Esophagus (tissue), 2 donors: ENCODE data around the gene TRPM1. TPM values are rescaled to one million over a fixed set of nuclear protein-coding genes. Genes with fewer than 3 reads are reported as not detected.
A peak's percentile ranks its signal among the peaks of the same experiment; 100 is the strongest.

Source experiments
- H3K27ac ChIP-seq, 2 donors: one replicate each; pipeline ENCODE4 v1.5.1; 2013; ENCODE audit warnings: low read depth in 2 of 2, mild to moderate bottlenecking in 2 of 2, inconsistent platforms in 1 of 2, low read length in 1 of 2, moderate library complexity in 1 of 2
- H3K27me3 ChIP-seq, 2 donors: one replicate each; pipeline ENCODE4 v1.6.1; 2013; ENCODE audit warnings: low read length in 2 of 2, control low read depth in 1 of 2, mild to moderate bottlenecking in 1 of 2; ENCODE audit not compliant: insufficient read depth in 2 of 2, control insufficient read depth in 1 of 2
- H3K36me3 ChIP-seq, 2 donors: one replicate each; pipeline ENCODE4 v1.6.1; 2013; ENCODE audit warnings: low read length in 1 of 2; ENCODE audit not compliant: control insufficient read depth in 2 of 2, insufficient read depth in 2 of 2
- H3K4me1 ChIP-seq, 2 donors: one replicate each; pipeline ENCODE4 v1.6.1; 2013; ENCODE audit warnings: low read length in 1 of 2; ENCODE audit not compliant: control insufficient read depth in 2 of 2, insufficient read depth in 2 of 2
- H3K4me3 ChIP-seq, 2 donors: one replicate each; pipeline ENCODE4 v1.5.1; 2013; ENCODE audit warnings: low read length in 2 of 2, mild to moderate bottlenecking in 2 of 2, low read depth in 1 of 2, moderate library complexity in 1 of 2
- H3K9me3 ChIP-seq, 2 donors: one replicate each; pipeline ENCODE4 v1.6.1; 2013; ENCODE audit warnings: mild to moderate bottlenecking in 2 of 2, low read depth in 1 of 2, low read length in 1 of 2, moderate library complexity in 1 of 2; ENCODE audit not compliant: control insufficient read depth in 2 of 2, insufficient read depth in 1 of 2
- WGBS, 2 donors: extraction: QIAGEN DNeasy Blood & Tissue Kit; methylation state at CpG; one replicate each; pipeline ENCODE4 v1.1.7; 2013; 5-methylcytosine and 5-hydroxymethylcytosine counted together
- polyA plus RNA-seq, 2 donors: library from polyadenylated mRNA; stranded (reverse); fragments of 200-250 nt; gene quantifications; one replicate each; pipeline ENCODE4 v1.2.3, GENCODE V29; 2013
- donor health status: healthy with polysubstance abuse.
- donor health status: Bipolar disorder and iron deficiency.

TRPM1 gene
- polyA plus RNA-seq = under 1 TPM; 0.13 to 0.37 TPM

DNA sequence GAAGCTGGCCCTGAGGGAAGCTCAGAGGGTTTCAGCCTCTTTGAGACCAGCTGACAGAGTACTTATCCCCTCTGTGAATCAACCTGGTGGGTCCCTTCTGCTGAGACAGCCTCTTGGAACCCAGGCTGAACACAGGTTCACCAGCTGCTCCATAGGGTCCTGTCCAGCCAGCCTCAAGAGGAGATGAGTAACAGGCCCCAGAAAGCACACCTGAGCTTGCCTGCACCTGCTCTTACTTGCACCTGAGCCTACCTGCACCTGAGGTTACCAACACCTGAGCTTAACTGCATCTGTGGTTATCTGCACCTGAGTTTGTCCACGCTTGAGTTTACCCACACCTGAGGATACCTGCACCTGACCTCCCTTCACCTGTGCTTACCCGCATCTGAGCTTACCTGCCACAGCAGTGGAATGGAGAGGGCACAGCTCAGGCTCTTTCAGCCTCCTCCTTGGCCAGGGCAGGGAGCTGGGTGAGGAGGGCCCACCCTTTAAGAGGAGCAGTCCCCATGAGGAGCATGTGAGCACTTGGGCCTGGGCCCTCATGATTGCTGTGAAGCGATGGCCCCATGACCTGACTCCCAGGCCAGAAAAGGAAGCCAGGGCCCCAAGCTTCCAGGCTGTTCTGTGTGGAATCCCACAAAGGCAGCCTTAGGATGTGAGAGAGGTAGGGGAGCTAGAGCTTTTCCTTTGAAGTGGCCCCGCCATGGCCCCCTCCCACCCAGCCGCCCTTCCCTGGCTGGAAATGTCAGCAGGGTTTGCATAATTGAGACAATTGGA, at the start of gene TRPM1:
Gene TRPM1 (minus strand): TSS at position 464 of the 777 bp plus-strand sequence. CDS start 20,370 bp downstream, outside the sequence.
- Histone ChIP-seq H3K36me3 (no peaks in the 10 kb centered on the region), H3K27me3 (no peaks in the 10 kb centered on the region), H3K27ac (peak within 1 kb of the TSS; percentile 81 to 85), H3K9me3 (no peaks in the 10 kb centered on the region), H3K4me3 (no peak within 1 kb of the TSS), H3K4me1 (peaks cover 0 to 17% of the 10 kb centered on the region in 2 donors)
- 78 to 79% methylated on average over 5 of the region's 5 CpGs for WGBS, 2 donors

DNA sequence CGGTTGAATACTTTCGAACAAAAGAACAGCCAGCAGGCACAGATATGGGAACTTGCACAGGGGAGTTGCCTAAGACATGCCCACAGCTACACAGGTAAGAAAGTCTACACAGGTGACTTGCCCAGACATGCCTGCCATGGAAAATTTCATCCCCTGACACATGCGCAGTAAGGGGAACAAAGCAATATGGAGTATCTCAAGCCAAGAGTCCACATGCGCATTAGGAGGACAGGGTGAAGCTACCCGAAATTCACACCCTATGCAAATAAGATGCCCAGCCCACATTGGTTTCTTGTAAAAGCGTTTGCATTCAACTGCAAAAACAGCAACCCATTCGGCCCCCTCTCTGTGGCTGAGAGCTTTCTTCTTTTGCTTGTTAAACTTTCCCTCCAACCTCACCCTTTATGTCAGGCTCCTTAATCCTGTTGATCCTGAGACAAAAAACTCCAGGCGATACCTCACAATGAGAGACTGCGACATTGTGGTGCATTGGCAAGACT, 49.3 kb upstream of the TRPM1 start:
- peaks cover 0 to 9% of the 10 kb centered on the region in 2 donors for H3K4me1 ChIP-seq
- 45 to 61% methylated on average over 9 of the region's 9 CpGs for WGBS, 2 donors
- H3K9me3 ChIP-seq = peaks cover 0 to 3% of the 10 kb centered on the region in 2 donors
- H3K27ac ChIP-seq = peak overlapping the region; percentile 3 to 47
- no peak overlapping the region for H3K4me3 ChIP-seq
- no peaks in the 10 kb centered on the region for H3K27me3 ChIP-seq
- H3K36me3 ChIP-seq = no peaks in the 10 kb centered on the region

DNA sequence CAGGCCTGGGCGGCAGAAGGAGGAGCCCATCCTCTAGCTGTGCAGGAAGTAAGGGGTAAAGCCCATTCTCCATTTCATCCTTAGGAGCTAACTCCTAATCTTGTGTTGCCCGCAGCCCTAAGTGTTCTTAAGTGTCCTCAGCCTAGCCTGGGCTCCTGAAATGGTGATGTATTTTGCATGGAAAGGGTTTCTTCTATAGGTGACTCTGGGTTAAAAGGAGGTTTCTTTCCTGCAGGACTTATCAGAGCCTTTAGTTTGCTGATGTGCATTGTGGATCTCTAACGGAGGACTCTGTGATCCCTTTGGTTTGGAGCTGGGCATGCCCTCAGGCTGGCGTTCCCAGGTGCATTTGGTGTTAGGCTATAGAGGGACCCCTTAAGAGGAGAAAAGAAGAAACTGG, 48.5 kb upstream of the TRPM1 start:
- H3K9me3 ChIP-seq = peaks cover 0 to 3% of the 10 kb centered on the region in 2 donors
- H3K4me1 ChIP-seq = peaks cover 0 to 9% of the 10 kb centered on the region in 2 donors
- H3K4me3 ChIP-seq = no peak overlapping the region
- no peak overlapping the region for H3K27ac ChIP-seq
- H3K27me3 ChIP-seq = no peaks in the 10 kb centered on the region
- 94 to 97% methylated on average over 4 of the region's 4 CpGs for WGBS, 2 donors
- H3K36me3 ChIP-seq = no peaks in the 10 kb centered on the region

DNA sequence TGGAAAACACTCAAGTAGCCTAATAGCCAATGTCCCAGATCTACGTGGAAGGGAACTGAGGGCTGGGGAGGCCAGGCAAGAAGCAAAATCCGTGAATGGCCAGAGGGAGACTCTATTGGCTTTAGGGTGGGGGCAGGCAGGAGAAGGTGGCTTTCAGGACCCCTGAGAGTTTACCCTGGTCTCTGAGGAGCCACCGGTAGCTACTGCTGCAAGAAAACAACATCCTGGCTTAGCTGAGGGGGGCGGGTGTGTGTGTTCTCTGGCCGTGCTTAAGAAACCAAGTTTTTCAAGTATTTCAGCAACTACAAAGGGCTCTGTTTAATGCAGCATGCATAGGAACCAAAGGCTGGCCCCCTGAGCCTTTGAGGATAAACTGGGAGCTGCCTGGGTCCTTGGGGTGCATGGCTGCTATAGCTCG, 47.6 kb upstream of the TRPM1 start:
- Histone ChIP-seq H3K27ac (no peak overlapping the region), H3K27me3 (no peaks in the 10 kb centered on the region), H3K9me3 (peaks cover 0 to 3% of the 10 kb centered on the region in 2 donors), H3K4me1 (peaks cover 0 to 9% of the 10 kb centered on the region in 2 donors), H3K4me3 (no peak overlapping the region), H3K36me3 (no peaks in the 10 kb centered on the region)
- WGBS, 2 donors = 61 to 63% methylated on average over 6 of the region's 6 CpGs

DNA sequence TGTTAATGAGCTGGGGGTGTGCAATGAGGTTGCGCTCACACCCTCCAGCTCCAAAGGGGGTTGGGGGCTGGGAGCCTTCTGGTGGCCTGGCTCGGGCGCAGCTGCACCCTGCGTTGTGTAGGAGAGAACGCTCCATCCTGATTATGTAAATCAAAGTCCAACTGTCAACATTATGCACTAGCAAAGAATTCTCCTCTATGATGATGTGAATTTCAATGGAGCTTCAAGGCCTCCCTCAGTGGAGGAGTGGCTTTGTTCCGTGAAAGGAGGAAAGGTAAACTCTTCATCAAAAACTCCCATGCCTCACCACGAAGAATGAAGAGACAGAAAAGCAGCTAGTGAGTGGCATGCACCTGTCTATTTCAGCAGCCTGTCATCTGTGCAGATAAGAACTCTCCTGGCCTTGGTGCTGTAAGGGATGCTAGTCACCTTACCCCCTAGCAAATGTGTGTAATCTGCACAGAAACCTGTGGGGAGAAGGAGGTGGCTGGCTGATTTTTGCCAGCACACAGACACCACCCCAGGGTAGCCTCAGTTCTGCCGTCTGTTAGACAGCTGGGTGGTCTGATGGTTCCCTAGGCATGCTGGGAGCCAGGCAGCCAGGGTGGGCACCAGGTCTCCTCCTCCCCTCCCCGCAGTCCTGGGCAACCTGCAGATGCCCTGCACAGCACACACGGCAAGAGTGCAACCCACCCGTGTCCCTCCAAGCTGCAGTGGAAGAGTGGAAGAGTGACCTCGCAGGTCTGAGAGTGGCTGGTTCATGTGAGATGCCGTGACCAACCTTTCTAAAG, 47.0 kb upstream of the TRPM1 start:
- Histone ChIP-seq H3K9me3 (peaks cover 0 to 3% of the 10 kb centered on the region in 2 donors), H3K4me3 (no peak overlapping the region)
- 59 to 69% methylated on average over 13 of the region's 13 CpGs for whole genome bisulfite sequencing, 2 donors

DNA sequence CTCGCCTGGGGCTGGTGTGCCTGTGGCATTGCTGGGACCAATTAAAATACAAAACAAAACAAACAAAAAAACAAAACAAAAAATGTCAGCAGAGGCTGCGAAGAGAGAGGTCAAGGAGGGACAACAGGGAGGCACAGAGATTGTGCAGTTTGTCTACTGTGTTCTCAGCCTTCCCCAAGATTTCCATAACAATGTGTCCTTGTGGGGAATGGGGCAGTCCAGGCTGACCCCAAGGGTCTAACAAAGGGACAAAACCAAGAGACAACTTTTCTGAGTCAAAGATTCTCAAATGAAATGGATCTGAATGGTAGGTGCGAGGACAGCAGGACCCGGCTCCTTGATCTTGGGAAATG, 46.4 kb upstream of the TRPM1 start:
- Histone ChIP-seq H3K27me3 (no peaks in the 10 kb centered on the region), H3K4me3 (no peak overlapping the region), H3K27ac (no peak overlapping the region), H3K9me3 (peaks cover 0 to 3% of the 10 kb centered on the region in 2 donors), H3K4me1 (peaks cover 0 to 9% of the 10 kb centered on the region in 2 donors), H3K36me3 (no peaks in the 10 kb centered on the region)
- WGBS, 2 donors = 74 to 84% methylated on average over 4 of the region's 4 CpGs

More for the DNA sequence above, 47.0 kb upstream of the TRPM1 start:
- Histone ChIP-seq H3K36me3 (no peaks in the 10 kb centered on the region), H3K4me1 (peaks cover 0 to 9% of the 10 kb centered on the region in 2 donors), H3K27me3 (no peaks in the 10 kb centered on the region), H3K27ac (no peak overlapping the region)

DNA sequence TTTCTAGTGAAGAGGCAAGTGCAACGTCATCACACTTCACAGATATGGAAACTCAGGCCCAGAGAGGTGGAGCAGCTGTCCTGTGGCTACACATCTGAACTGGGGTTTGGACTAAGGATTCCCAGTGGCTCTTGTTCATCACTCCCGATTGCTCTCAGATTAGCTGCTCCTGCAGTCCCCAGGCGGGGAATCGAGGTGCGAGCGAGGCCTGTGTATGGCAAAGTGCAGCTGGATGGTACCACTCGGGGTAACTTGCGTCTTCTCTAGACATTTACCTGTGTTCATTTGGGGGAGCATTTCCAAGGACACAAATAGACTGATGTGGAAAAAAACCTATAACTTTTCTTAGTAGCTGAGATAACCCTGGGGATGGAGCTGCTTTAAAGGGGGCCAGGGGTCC, 45.9 kb upstream of the TRPM1 start:
- peaks cover 0 to 9% of the 10 kb centered on the region in 2 donors for H3K4me1 ChIP-seq
- no peak overlapping the region for H3K4me3 ChIP-seq
- H3K27ac ChIP-seq = no peak overlapping the region
- WGBS, 2 donors = 82 to 91% methylated on average over 8 of the region's 8 CpGs
- H3K36me3 ChIP-seq = no peaks in the 10 kb centered on the region
- peaks cover 0 to 3% of the 10 kb centered on the region in 2 donors for H3K9me3 ChIP-seq
- no peaks in the 10 kb centered on the region for H3K27me3 ChIP-seq

DNA sequence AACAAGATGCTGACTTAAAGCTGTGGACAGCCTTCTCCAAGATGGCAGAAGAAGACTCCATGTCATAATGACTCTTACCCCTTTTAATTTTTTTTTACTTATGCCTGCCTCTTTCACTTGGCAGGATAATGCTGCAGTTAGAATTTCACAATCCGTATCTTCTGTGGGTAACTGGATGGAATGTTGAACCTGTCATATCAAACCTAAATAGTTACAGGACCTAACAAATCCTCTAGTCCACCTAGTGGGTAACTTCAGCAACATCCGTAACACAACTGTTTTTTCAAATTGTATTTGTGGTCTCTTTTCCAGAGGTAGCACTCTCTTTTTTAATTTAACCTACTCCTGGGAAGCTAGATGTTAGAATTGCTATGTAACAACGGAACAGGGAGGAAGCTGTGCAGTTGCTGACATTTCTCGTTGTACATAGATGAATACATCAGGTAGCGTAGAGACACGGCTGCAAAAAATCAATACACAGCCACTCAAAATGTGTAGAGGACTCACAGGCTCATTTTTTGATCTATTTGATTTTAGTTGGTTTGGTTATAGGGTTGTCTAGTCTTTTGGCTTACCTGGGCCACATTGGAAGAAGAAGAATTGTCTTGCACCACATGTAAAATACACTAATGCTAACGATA, 43.9 kb upstream of the TRPM1 start:
- Histone ChIP-seq H3K27me3 (no peaks in the 10 kb centered on the region), H3K4me1 (no peaks in the 10 kb centered on the region), H3K4me3 (no peak overlapping the region), H3K9me3 (no peaks in the 10 kb centered on the region), H3K27ac (no peak overlapping the region), H3K36me3 (no peaks in the 10 kb centered on the region)
- 82 to 83% methylated on average over 7 of the region's 7 CpGs for WGBS, 2 donors

DNA sequence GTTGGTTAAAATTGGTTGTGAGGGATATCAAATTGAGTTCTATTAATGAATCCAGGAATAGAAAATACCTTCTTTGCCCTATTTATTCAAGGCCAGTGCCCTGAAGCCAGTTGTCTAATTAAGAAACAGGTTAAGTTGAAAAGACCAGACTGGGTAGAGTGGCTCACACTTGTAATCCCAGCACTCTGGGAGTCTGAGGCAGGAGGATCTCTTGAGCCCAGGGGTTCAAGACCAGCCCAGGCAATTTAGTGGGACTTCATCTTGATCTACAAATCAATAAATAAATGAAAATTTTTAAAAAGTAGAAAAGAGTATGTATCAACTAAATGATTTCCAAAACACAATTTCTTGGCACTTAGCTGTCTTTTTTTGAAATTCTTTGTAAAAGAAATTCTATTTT, 40.3 kb upstream of the TRPM1 start:
- Histone ChIP-seq H3K27ac (no peak overlapping the region), H3K27me3 (no peaks in the 10 kb centered on the region), H3K9me3 (no peaks in the 10 kb centered on the region), H3K4me3 (no peak overlapping the region), H3K36me3 (no peaks in the 10 kb centered on the region), H3K4me1 (no peaks in the 10 kb centered on the region)
